ENCODE data around the gene MX2.
"Not testable (repeated sequence)": the region's sequence is repeated elsewhere in the genome, so short reads cannot be mapped to it uniquely, and the experiment has no call there.

The MX2 gene

GRCh38 chr21:41411449-41412089, 49.7 kb downstream of the MX2 start:
- DNase-seq (ENCODE audit: low spot score) = no peak

GRCh38 chr21:41417505-41417904, 55.7 kb downstream of the MX2 start:
- DNase-seq (ENCODE audit: low spot score) = not testable (repeated sequence)

DNA sequence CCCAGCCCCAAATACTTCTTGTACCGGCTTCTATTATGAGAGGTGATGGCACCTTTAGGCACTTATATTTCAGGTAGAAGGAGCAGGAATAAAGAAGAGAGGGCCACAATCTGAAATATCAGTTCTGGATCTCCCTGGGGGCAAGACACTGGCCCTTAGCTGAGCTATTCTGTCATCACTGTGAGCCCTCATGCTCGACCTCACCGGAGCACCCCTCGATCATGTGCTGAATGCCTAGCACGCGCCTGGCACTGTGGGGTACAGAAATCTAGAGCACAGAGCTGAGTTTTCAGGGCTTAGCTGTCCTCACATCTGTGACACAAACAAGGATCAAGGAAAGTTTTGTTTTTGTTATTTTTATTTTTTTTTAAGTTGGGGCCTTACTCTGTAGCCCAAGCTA, 56.6 kb downstream of the MX2 start:
- DNase-seq (ENCODE audit: low spot score) = no peak

- no peak for DNase-seq (ENCODE audit: low spot score)
These were observed 57.3 kb downstream of the MX2 start for GRCh38 chr21:41418956-41419680.

- peak; percentile 91 for DNase-seq (ENCODE audit: low spot score)
These were observed 58.4 kb downstream of the MX2 start for GRCh38 chr21:41419921-41420862.

DNA sequence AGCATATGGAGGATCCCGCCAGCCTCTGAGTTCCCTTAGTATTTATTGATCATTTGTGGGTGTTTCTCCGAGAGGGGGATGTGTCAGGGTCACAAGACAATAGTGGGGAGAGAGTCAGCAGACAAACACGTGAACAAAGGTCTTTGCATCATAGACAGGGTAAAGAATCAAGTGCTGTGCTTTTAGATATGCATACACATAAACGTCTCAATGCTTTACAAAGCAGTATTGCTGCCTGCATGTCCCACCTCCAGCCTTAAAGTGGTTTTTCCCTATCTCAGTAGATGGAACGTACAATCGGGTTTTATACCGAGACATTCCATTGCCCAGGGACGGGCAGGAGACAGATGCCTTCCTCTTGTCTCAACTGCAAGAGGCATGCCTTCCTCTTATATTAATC, 59.2 kb downstream of the MX2 start:
- DNase-seq (ENCODE audit: low spot score) = not testable (repeated sequence)

GRCh38 chr21:41422546-41423304, 60.9 kb downstream of the MX2 start:
- DNase-seq (ENCODE audit: low spot score) = no peak

DNA sequence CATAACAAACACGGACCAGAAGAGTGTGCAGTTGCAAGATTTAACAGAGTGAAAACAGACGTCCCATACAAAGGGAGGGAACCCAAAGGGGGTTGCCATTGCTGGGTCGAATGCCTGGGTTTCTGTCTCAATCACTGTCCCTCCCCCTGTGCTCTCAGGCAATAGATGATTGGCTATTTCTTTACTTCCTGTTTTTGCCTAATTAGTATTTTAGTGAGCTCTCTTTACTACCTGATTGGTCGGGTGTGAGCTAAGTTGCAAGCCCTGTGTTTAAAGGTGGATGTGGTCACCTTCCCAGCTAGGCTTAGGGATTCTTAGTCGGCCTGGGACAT, 61.4 kb downstream of the MX2 start:
- not testable (repeated sequence) for DNase-seq (ENCODE audit: low spot score)

DNA sequence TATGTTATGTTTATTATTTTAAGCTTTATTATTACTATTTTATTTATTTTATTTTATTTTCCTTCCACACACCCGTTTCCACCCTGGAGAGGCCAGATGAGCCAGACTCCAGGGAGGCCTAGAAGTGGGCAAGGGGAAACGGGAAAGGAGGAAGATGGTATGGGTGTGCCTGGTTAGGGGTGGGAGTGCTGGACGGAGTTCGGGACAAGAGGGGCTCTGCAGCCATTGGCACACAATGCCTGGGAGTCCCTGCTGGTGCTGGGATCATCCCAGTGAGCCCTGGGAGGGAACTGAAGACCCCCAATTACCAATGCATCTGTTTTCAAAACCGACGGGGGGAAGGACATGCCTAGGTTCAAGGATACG, 63.7 kb downstream of the MX2 start:
- no peak for DNase-seq (ENCODE audit: low spot score)

DNA sequence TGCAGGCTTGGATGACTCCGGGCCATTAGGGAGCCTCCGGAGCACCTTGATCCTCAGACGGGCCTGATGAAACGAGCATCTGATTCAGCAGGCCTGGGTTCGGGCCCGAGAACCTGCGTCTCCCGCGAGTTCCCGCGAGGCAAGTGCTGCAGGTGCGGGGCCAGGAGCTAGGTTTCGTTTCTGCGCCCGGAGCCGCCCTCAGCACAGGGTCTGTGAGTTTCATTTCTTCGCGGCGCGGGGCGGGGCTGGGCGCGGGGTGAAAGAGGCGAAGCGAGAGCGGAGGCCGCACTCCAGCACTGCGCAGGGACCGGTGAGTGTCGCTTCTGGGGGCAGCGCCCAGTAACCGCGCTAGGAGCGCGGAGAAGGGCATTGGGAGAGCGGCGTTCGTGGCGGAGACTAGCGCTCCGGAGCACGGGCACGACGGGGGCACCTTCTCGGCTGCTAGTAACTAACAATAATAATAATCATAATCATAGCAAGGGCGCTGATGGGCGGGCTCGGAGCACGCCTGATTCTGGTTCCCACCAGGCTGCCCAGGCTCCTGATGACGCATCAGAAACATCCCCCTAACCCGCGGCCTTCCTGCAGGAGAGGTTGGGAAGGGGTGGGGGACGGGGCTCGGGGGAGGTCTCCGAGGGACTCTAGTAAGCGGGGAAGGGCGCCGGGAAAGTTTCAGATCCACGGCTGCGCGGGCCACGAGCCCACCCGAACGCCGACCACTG, 64.3 kb downstream of the MX2 start, which contains the start of gene MX1:
Gene MX1 (plus strand): TSS at position 286 of the 722 bp plus-strand sequence. CDS start 5,832 bp downstream, outside the sequence.
- no peak for DNase-seq (ENCODE audit: low spot score)

DNA sequence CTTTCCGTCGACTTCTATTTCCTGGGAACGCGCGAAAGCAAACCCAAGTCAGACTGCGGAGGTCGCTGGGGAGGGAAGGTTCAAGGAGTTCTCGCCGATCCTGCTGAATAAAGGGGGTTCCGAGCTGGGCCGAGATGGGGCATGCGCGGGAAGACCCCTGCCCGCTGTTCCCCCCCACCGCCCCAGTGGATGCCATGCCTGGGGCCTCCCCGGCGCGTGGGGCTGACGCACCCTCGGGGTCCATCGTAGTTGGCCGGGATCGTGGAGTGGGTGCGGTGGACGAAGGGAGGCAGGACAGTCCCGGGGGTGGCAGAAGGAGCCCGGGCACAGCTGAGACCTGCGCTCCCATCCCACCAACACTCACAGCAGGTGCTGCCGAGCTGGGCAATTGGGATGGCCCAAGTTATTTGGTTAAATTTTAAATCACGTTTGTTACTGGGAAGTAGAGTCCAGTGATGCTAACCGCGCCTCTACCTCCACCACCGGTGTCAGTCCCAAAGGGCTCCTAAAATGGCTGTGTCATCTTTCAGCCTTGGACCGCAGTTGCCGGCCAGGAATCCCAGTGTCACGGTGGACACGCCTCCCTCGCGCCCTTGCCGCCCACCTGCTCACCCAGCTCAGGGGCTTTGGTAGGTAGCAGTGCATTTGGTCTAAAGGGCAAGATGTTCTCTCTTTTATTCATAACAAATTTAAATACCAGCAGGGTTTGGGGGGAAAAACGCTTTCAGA, 65.0 kb downstream of the MX2 start:
- DNase-seq (ENCODE audit: low spot score) = no peak

- DNase-seq (ENCODE audit: low spot score) = no peak
These were observed 65.7 kb downstream of the MX2 start for GRCh38 chr21:41427556-41427955.

DNA sequence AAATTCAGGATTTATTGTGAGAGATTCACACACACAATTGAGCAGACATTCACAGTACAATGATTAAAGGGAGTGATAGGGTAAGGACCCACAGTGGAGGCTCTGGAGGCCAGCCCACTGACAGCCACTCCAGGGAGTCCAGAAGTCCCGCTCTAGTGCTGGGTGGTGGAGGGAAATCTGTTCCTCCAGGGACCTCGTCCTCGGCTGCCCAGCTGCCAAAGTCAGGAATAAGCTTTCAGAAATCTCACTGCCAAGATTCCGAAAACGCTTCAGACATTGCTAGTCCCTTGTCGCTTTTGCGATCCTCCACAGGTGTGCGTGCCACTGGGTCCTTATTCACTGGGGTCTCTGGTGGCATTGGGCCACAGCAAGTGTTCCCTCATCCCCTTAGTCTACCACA, 66.5 kb downstream of the MX2 start:
- DNase-seq (ENCODE audit: low spot score) = no peak

DNA sequence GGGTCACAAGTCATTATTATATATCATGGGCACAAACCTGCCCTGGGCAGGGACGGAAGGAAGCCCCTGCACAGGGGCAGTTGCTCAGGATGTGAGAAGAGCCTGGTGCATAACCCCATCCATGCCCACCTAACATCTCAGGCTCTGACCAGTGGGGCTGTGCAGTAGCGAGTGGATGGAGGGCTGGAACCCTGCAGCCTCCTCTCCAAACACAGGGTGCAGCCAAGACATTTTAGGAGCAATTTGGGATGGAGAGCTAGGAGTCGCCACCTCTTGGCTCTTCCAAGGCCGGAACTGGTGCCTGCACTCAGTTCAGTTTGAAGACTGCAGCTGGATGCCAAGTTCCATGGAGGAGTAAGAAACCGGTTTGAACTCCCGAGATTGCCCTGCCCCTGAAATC, 67.0 kb downstream of the MX2 start:
- DNase-seq (ENCODE audit: low spot score) = no peak

DNA sequence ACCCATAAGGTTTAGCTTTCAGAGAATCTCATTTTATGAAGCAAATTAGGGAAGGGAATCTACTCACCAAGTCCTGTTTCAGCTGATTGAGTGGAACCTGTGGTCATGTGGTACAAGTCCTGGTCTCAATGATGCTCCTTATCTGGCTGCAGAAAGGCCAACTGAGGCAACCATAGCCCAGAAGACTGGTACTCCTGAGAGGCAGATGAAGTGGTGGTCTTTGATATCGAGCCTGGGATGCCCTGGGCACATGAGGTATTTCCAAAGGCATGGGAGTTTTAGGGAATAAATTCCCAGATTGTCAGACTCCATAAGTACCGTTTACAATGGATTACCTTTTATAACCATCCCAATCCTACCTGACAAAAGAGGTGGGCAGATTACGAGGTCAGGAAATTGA, 67.5 kb downstream of the MX2 start:
- no peak for DNase-seq (ENCODE audit: low spot score)

DNA sequence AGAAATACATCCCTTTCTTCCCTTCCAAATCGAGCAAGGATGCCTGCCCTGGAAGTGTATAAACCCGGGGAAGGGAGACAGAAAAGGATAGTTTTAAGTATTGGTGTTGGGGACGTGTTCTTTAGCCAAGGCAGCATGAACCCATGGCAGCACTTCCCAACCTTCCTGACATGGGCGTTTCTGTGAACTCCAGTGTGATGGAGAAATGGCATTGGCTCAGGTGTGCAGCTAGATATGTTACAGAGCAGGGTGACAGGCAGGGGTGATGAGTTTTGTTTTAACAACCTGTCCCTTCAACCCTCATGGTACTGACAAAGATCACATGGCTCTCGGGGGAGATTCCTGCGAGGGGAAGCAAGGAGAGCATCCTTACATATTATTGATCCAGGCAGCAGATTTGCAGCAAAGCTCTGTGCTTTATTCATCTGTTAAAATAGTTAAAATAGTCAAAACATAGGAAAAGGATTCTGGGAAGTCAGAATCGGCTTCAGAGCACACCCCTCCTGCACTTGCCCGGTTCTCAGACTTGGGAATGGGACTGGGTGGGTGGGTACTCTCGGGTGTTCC, 68.2 kb downstream of the MX2 start:
- DNase-seq (ENCODE audit: low spot score) = no peak

- peak; percentile 18 for DNase-seq (ENCODE audit: low spot score)
These were observed 70.1 kb downstream of the MX2 start for GRCh38 chr21:41431788-41432548.

DNA sequence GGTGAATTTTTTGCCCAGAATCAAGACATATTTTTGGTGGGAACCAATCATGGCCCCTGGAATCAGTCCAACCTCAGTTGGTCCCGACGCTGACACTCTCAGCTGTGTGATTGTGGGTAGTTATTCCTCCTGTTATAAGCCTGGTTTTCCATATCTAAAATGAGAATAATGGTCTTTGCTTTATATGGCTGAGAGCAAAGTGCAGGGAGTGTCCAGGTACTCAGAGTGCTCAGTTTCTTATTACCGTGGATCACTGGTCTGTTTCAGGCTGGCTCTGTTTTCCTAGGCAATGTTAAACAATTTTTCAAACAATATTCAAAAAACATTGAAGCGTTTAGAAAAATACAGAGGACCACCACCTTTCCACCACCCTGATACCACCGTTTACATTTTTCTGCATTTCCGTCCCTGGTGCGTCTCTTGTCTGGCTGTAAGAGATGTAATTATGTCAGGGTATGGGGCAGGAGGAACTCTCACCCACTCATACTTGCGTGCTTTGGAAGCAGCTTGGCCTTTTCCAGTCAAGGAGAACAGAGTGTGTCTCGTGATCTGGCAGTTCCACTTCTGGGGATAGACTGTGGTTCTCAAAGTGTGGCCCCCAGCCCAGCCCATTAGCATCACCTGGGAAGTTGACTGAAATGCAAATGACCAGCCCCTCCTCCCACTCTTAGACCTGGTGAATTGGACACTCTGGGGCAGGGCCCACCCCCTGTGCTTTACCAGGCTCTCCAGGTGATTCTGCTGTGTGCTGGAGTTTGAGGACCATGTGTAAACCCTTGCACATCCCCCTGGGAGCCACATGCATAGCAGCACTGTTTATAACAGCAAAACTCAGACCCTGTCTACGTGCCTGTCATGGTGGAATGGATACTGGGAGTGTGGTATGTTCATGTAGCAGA, 71.0 kb downstream of the MX2 start:
- no peak for DNase-seq (ENCODE audit: low spot score)

DNA sequence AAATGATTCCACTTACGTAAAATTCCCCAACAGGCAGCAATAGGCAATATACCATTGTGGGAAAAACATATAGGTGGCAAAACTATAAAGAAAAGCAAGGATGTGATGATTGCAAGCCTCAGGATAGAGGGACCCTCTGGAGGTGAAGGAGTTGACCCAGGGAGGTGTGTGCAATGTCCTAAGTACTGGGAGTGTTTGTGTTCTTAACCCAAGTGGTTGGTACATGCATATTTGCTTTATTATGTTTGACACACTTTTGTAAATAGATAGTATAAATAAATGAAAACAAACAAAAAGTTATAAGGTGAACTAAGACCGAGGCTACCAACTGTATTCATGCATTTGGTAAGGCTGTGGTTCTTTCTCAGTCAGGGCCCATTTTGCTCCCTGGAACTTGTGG, 71.7 kb downstream of the MX2 start:
- DNase-seq (ENCODE audit: low spot score) = no peak
